HEK293 (cell line): Measurements from ENCODE around the gene B4GALNT1.

ENCODE experiments used
- CTCF ChIA-PET: fragments of 350-600 bp; formaldehyde crosslinking; extraction: SDS; loops from one replicate; lab custom pipeline; 2021; ENCODE audit warnings: antibody characterized with exemption; lab: Yijun Ruan, JAX
- POLR2A ChIA-PET: fragments of 300-600 bp; formaldehyde crosslinking; extraction: SDS; loops from one replicate; lab custom pipeline; 2020; ENCODE audit warnings: antibody characterized with exemption, inconsistent platforms; lab: Yijun Ruan, JAX
- H3K27ac ChIP-seq: fragments of 200-500 bp; sonication (Bioruptor generic); 2 replicates; pipeline ENCODE4 v1.5.1; 2014; ENCODE audit warnings: low read depth, low read length, control low read depth, inconsistent platforms; ENCODE audit errors: extremely low read depth
- H3K36me3 ChIP-seq, 2 experiments: fragments of 200-500 bp in 1 of 2; sonication (Bioruptor generic) in 1 of 2; 1 replicate in 1 of 2; 2 replicates in 1 of 2; pipeline ENCODE4 v1.5.1; 2014 to 2017; ENCODE audit warnings: inconsistent platforms in 2 of 2, low read length in 2 of 2; ENCODE audit not compliant: control insufficient read depth in 2 of 2, insufficient read depth in 1 of 2
- H3K4me1 ChIP-seq: fragments of 200-500 bp; sonication (Bioruptor generic); 2 replicates; pipeline ENCODE4 v1.5.1; 2014; ENCODE audit warnings: mild to moderate bottlenecking, low read length, inconsistent platforms; ENCODE audit not compliant: control insufficient read depth, insufficient read depth
- H3K4me3 ChIP-seq: 2 replicates; pipeline ENCODE4 v1.5.1; 2011; ENCODE audit warnings: low read depth, mild to moderate bottlenecking, control low read depth, low read length, moderate library complexity
- H3K9me3 ChIP-seq: fragments of 200-500 bp; sonication (Bioruptor generic); 2 replicates; pipeline ENCODE4 v1.5.1; 2014; ENCODE audit warnings: low read depth, low read length, inconsistent platforms; ENCODE audit not compliant: control insufficient read depth, insufficient read depth
- BCL11A ChIP-seq: fragments of 450-650 bp; formaldehyde crosslinking; IDR thresholded peaks from 2 replicates; pipeline ENCODE4 v1.5.1; 2016; ENCODE audit warnings: low read depth, missing biosample characterization, missing genetic modification characterization
- KLF1 ChIP-seq: fragments of 450-650 bp; formaldehyde crosslinking; IDR thresholded peaks from 2 replicates; pipeline ENCODE4 v1.5.1; 2016; ENCODE audit warnings: missing biosample characterization, missing genetic modification characterization
- KLF16 ChIP-seq: fragments of 450-650 bp; formaldehyde crosslinking; IDR thresholded peaks from 2 replicates; pipeline ENCODE4 v1.5.1; 2017; ENCODE audit warnings: missing biosample characterization, missing genetic modification characterization
- PBX3 ChIP-seq: sonication (generic); formaldehyde crosslinking; IDR thresholded peaks from 2 replicates; pipeline ENCODE4 v1.8.1; 2022; ENCODE audit warnings: mild to moderate bottlenecking, moderate library complexity, missing genetic modification reagents
- PRDM10 ChIP-seq: fragments of 450-650 bp; formaldehyde crosslinking; IDR thresholded peaks from 2 replicates; pipeline ENCODE4 v1.5.1; 2016; ENCODE audit warnings: missing biosample characterization, missing genetic modification characterization
- PRDM4 ChIP-seq: fragments of 450-650 bp; formaldehyde crosslinking; IDR thresholded peaks from 2 replicates; pipeline ENCODE4 v1.5.1; 2017; ENCODE audit warnings: missing biosample characterization, missing genetic modification characterization
- YY2 ChIP-seq: fragments of 450-650 bp; formaldehyde crosslinking; IDR thresholded peaks from 2 replicates; pipeline ENCODE4 v1.5.1; 2016; ENCODE audit warnings: missing biosample characterization, missing genetic modification characterization
- ZBTB10 ChIP-seq: fragments of 450-650 bp; formaldehyde crosslinking; IDR thresholded peaks from 2 replicates; pipeline ENCODE4 v1.5.1; 2016; ENCODE audit warnings: missing biosample characterization, missing genetic modification characterization
- ZBTB20 ChIP-seq: fragments of 450-650 bp; formaldehyde crosslinking; IDR thresholded peaks from 2 replicates; pipeline ENCODE4 v1.5.1; 2016; ENCODE audit warnings: missing biosample characterization, missing genetic modification characterization
- ZBTB8A ChIP-seq: fragments of 450-650 bp; formaldehyde crosslinking; IDR thresholded peaks from 2 replicates; pipeline ENCODE4 v1.5.1; 2016; ENCODE audit warnings: missing biosample characterization, missing genetic modification characterization
- ZNF23 ChIP-seq: fragments of 450-650 bp; formaldehyde crosslinking; IDR thresholded peaks from 2 replicates; pipeline ENCODE4 v1.5.1; 2016; ENCODE audit warnings: missing biosample characterization, missing genetic modification characterization, borderline replicate concordance
- ZNF354C ChIP-seq: fragments of 450-650 bp; formaldehyde crosslinking; IDR thresholded peaks from 2 replicates; pipeline ENCODE4 v1.5.1; 2016; ENCODE audit warnings: missing biosample characterization, missing genetic modification characterization, low read depth, borderline replicate concordance
- ZNF501 ChIP-seq: fragments of 450-650 bp; formaldehyde crosslinking; IDR thresholded peaks from 2 replicates; pipeline ENCODE4 v1.5.1; 2016; ENCODE audit warnings: missing biosample characterization, missing genetic modification characterization
- ZNF530 ChIP-seq: fragments of 450-650 bp; formaldehyde crosslinking; IDR thresholded peaks from 2 replicates; pipeline ENCODE4 v1.5.1; 2016; ENCODE audit warnings: low read depth, missing biosample characterization, missing genetic modification characterization
- ZNF561 ChIP-seq: fragments of 450-650 bp; IDR thresholded peaks from 2 replicates; pipeline ENCODE4 v1.5.1; 2018; ENCODE audit warnings: missing biosample characterization, missing genetic modification characterization, borderline replicate concordance
- ZNF692 ChIP-seq: fragments of 450-650 bp; formaldehyde crosslinking; IDR thresholded peaks from 2 replicates; pipeline ENCODE4 v1.5.1; 2016; ENCODE audit warnings: missing biosample characterization, missing genetic modification characterization
- ZNF791 ChIP-seq: fragments of 450-650 bp; formaldehyde crosslinking; IDR thresholded peaks from 2 replicates; pipeline ENCODE4 v1.5.1; 2016; ENCODE audit warnings: missing biosample characterization, missing genetic modification characterization
- ZNF843 ChIP-seq: fragments of 450-650 bp; formaldehyde crosslinking; IDR thresholded peaks from 2 replicates; pipeline ENCODE4 v1.5.1; 2016; ENCODE audit warnings: missing biosample characterization, missing genetic modification characterization

B4GALNT1 gene

GRCh38 chr12:57591782-57592325 lies 41.1 kb downstream of the B4GALNT1 start:
- Histone ChIP-seq H3K36me3 (peaks cover 11 to 23% of the 10 kb centered on the region in 2 experiments; a peak in 2 of 3 replicates), H3K4me3 (peak overlapping the region; percentile 87), H3K4me1 (peaks cover 5% of the 10 kb centered on the region), H3K27ac (no peak overlapping the region; the same call in 1 of the 2 replicates), H3K9me3 (no peaks in the 10 kb centered on the region)
- TF ChIP-seq ZBTB20 (tag by site-specific recombination): no peak
- peak; percentile 81 for TF ChIP-seq PRDM10 (tag by site-specific recombination)
- POLR2A ChIA-PET: interaction anchor here (0.7 to 2.6 kb wide), 9 partner anchors 11 to 153 kb away, joined by 3 to 9 read pairs (median 3); partner anchors contain the start of genes ARHGEF25, B4GALNT1, DDIT3 and TSPAN31
- CTCF ChIA-PET: interaction anchor here (0.6 to 3.3 kb wide), 7 partner anchors 8 to 135 kb away, joined by 3 to 42 read pairs (median 5); partner anchors contain the start of genes B4GALNT1 and OS9

GRCh38 chr12:57590864-57591781 lies 41.9 kb downstream of the B4GALNT1 start, which contains the start of gene PIP4K2C:
TSS of gene PIP4K2C (plus strand) at chr12:57591192. CDS start at chr12:57591290, 98 bp downstream.
- H3K9me3 ChIP-seq: no peaks in the 10 kb centered on the region
- H3K4me1 ChIP-seq: peaks cover 5% of the 10 kb centered on the region
- ChIA-PET CTCF (interaction anchor here (0.6 to 3.3 kb wide), 6 partner anchors 7 to 102 kb away, joined by 3 to 42 read pairs (median 6); partner anchors contain the start of genes B4GALNT1 and OS9), POLR2A (interaction anchor here (0.6 to 2.6 kb wide), 9 partner anchors 10 to 154 kb away, joined by 3 to 9 read pairs (median 4); partner anchors contain the start of genes ARHGEF25, B4GALNT1, DDIT3 and TSPAN31)
- no peak within 1 kb of the TSS; the same call in 1 of the 2 replicates for H3K27ac ChIP-seq
- peak within 1 kb of the TSS; percentile 87 for H3K4me3 ChIP-seq
- H3K36me3 ChIP-seq: peaks cover 11 to 18% of the 10 kb centered on the region in 2 experiments; a peak in 2 of 3 replicates
- TF ChIP-seq ZNF843 (tag by site-specific recombination): 0 out of 2 replicates have a peak, but pooled peaks have one; percentile 33
- TF ChIP-seq ZNF501 (tag by site-specific recombination): peak; percentile 12; the same call in 1 of the 2 replicates
- no peak for TF ChIP-seq PRDM4 (tag by site-specific recombination)
- no peak; the same call in none of the 2 replicates for TF ChIP-seq ZNF561 (tag by site-specific recombination)
- TF ChIP-seq ZBTB10: 0 out of 2 replicates have a peak, but pooled peaks have one; percentile 47
- peak; percentile 54; the same call in 1 of the 2 replicates for TF ChIP-seq ZNF354C
- TF ChIP-seq BCL11A (tag by site-specific recombination): no peak; the same call in 1 of the 2 replicates
- TF ChIP-seq ZNF23: no peak
- peak; percentile 62 for TF ChIP-seq KLF1 (tag by site-specific recombination)
- peak; percentile 87; the same call in 1 of the 2 replicates for TF ChIP-seq KLF16 (tag by site-specific recombination)
- no peak for TF ChIP-seq ZNF530 (tag by site-specific recombination)
- peak; percentile 50 for TF ChIP-seq ZBTB8A
- TF ChIP-seq ZNF791 (tag by site-specific recombination): no peak
- peak; percentile 60 for TF ChIP-seq YY2 (tag by site-specific recombination)
- 0 out of 2 replicates have a peak, but pooled peaks have one; percentile 23 for TF ChIP-seq PBX3 (CRISPR knock-in tag)
- peak; percentile 57; the same call in 1 of the 2 replicates for TF ChIP-seq ZNF692 (tag by site-specific recombination)
